ENCODE data around the gene ST14. TPM values are rescaled to one million over a fixed set of nuclear protein-coding genes. Genes with fewer than 3 reads are reported as not detected.

Gene ST14
- total and polyA plus RNA-seq, 10 of the 15 experiments (the other 5 are each of a cell fraction or from before 2014, with no cell fraction given) = 0.02 to 3.9 (median 0.73) TPM; not detected in 2

- intact Hi-C loops (cut with micrococcal nuclease; ENCODE audit: unreplicated experiment) (loop anchor here (5.0 kb wide), 1 partner anchor 34 kb away; no protein-coding TSS in a partner anchor), in situ Hi-C loops (cut with MboI) (no loop called here)
- WGBS (ENCODE audit: insufficient coverage, insufficient replicate concordance, low lambda C conversion rate, missing lambda C conversion rate) = 27% methylated on average over 11 of the region's 11 CpGs
- Histone ChIP-seq H3K4me1 (ENCODE audit: control insufficient read depth, insufficient read depth, low read length) (peaks cover 35% of the 10 kb centered on the region), H3K27me3 (replicated peaks in 1 of 2; ENCODE audit: control insufficient read depth in 2 of 2, insufficient read depth in 2 of 2, low read length in 1 of 2) (no peaks in the 10 kb centered on the region), H3K4me2 (ENCODE audit: control insufficient read depth, insufficient read depth) (peak overlapping the region; percentile 69), H3K9ac (ENCODE audit: control insufficient read depth, insufficient read depth, low read length) (no peak overlapping the region), H2AFZ (ENCODE audit: control insufficient read depth, low read depth, low read length) (no peak overlapping the region; the same call in 1 of the 2 replicates), H3K9me3 (replicated peaks; ENCODE audit: control insufficient read depth, insufficient read depth, low read length) (no peaks in the 10 kb centered on the region), H3K27ac (ENCODE audit: control insufficient read depth, insufficient read depth) (no peak overlapping the region), H4K20me1 (ENCODE audit: control insufficient read depth, insufficient read depth) (no peaks in the 10 kb centered on the region), H3K36me3 (ENCODE audit: control insufficient read depth in 2 of 2, insufficient read depth in 2 of 2, low read length in 1 of 2) (no peaks in the 10 kb centered on the region), H3K4me3 (no peak overlapping the region), H3K79me2 (ENCODE audit: control insufficient read depth, insufficient read depth, low read length) (no peaks in the 10 kb centered on the region)
- ChIA-PET SMC1A (ENCODE audit: uncharacterized antibody, unreplicated experiment) (interaction anchor here (0.6 to 5.2 kb wide), 7 partner anchors 13 to 178 kb away, joined by 3 to 37 read pairs (median 3); no protein-coding TSS in a partner anchor), CTCF (interaction anchor here (0.7 to 1.2 kb wide), 3 partner anchors 17 to 49 kb away, joined by 3 to 6 read pairs (median 3); no protein-coding TSS in a partner anchor), POLR2A (interaction anchor here (0.6 to 1.1 kb wide), 5 partner anchors 16 to 1341 kb away, joined by 3 to 9 read pairs (median 3); no protein-coding TSS in a partner anchor), RAD21 (ENCODE audit: unreplicated experiment) (interaction anchor here (0.9 to 2.4 kb wide), 4 partner anchors 16 to 49 kb away, joined by 3 to 17 read pairs (median 6); no protein-coding TSS in a partner anchor)
- ATAC-seq (peak; percentile 74), FAIRE-seq (no peak), DNase-seq (ENCODE audit: low read depth, low spot score) (no peak)
- no TSS peak for BruUV-seq (replicated peaks)
- TF ChIP-seq SUZ12 (IDR thresholded peaks at IDR 0.05; ENCODE audit: unreplicated experiment) (no peak), ASH2L (IDR thresholded peaks at IDR 0.05; ENCODE audit: borderline replicate concordance, low read depth) (no peak), FOXK2 (IDR thresholded peaks at IDR 0.05) (peak; percentile 28; the same call in 1 of the 2 replicates), HSF1 (IDR thresholded peaks at IDR 0.05; ENCODE audit: low read depth, low read length) (no peak), MEF2A (IDR thresholded peaks at IDR 0.05; ENCODE audit: insufficient read depth, low read depth, low read length) (no peak), POLR2A (IDR thresholded peaks at IDR 0.05; ENCODE audit: low read depth, low read length) (no peak), TCF12 (IDR thresholded peaks at IDR 0.05; ENCODE audit: low read depth, low read length) (peak; percentile 70; the same call in 1 of the 2 replicates), NKRF (conservative IDR thresholded peaks at IDR 0.05) (no peak), TCF7 (IDR thresholded peaks at IDR 0.05; ENCODE audit: borderline replicate concordance) (no peak), ZBTB33 (IDR thresholded peaks at IDR 0.05) (no peak), CTCF (IDR thresholded peaks at IDR 0.05 in 2 of 3, conservative IDR thresholded peaks at IDR 0.05 in 1 of 3; ENCODE audit: control insufficient read depth in 2 of 3, extremely low read depth in 1 of 3, insufficient read depth in 1 of 3, low read depth in 3 of 3, low read length in 3 of 3) (no peak)
- TF ChIP-seq, protein P1, sequence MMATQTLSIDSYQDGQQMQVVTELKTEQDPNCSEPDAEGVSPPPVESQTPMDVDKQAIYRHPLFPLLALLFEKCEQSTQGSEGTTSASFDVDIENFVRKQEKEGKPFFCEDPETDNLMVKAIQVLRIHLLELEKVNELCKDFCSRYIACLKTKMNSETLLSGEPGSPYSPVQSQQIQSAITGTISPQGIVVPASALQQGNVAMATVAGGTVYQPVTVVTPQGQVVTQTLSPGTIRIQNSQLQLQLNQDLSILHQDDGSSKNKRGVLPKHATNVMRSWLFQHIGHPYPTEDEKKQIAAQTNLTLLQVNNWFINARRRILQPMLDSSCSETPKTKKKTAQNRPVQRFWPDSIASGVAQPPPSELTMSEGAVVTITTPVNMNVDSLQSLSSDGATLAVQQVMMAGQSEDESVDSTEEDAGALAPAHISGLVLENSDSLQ (IDR thresholded peaks at IDR 0.05) = no peak
These were observed 22.0 kb downstream of the ST14 start for GRCh38 chr11:130181295-130182272.

Data from GM12878 (cell line).